ENCODE data around the gene KIF26B.

The KIF26B gene

GRCh38 chr1:245409341-245410195 is 254.8 kb downstream of the KIF26B start:
- no peak overlapping the region for H3K4me3 ChIP-seq (ENCODE audit: low read length)
- no peak for TF ChIP-seq ZNF274 (IDR thresholded peaks at IDR 0.05; ENCODE audit: low read depth, low read length)

- H3K4me3 ChIP-seq (ENCODE audit: low read length), result no peak overlapping the region
- no peak for TF ChIP-seq ZNF274 (IDR thresholded peaks at IDR 0.05; ENCODE audit: low read depth, low read length)
These were observed 256.7 kb downstream of the KIF26B start for GRCh38 chr1:245411245-245412036.

- no peak overlapping the region for H3K4me3 ChIP-seq (ENCODE audit: low read length)
- TF ChIP-seq ZNF274 (IDR thresholded peaks at IDR 0.05; ENCODE audit: low read depth, low read length), result no peak
These were observed 257.5 kb downstream of the KIF26B start for GRCh38 chr1:245412306-245412705.

GRCh38 chr1:245416781-245417180 is 262.0 kb downstream of the KIF26B start:
- no peak overlapping the region for H3K4me3 ChIP-seq (ENCODE audit: low read length)
- TF ChIP-seq ZNF274 (IDR thresholded peaks at IDR 0.05; ENCODE audit: low read depth, low read length), result no peak

- no peak overlapping the region for H3K4me3 ChIP-seq (ENCODE audit: low read length)
- TF ChIP-seq ZNF274 (IDR thresholded peaks at IDR 0.05; ENCODE audit: low read depth, low read length), result no peak
These were observed 263.3 kb downstream of the KIF26B start for GRCh38 chr1:245418077-245418476.

- H3K4me3 ChIP-seq (ENCODE audit: low read length), result no peak overlapping the region
- TF ChIP-seq ZNF274 (IDR thresholded peaks at IDR 0.05; ENCODE audit: low read depth, low read length), result no peak
These were observed 264.7 kb downstream of the KIF26B start for GRCh38 chr1:245419461-245419978.

GRCh38 chr1:245419989-245420388 is 265.2 kb downstream of the KIF26B start:
- no peak overlapping the region for H3K4me3 ChIP-seq (ENCODE audit: low read length)
- TF ChIP-seq ZNF274 (IDR thresholded peaks at IDR 0.05; ENCODE audit: low read depth, low read length), result no peak

GRCh38 chr1:245420926-245421325 is 266.1 kb downstream of the KIF26B start:
- no peak overlapping the region for H3K4me3 ChIP-seq (ENCODE audit: low read length)
- no peak for TF ChIP-seq ZNF274 (IDR thresholded peaks at IDR 0.05; ENCODE audit: low read depth, low read length)

GRCh38 chr1:245428681-245429080 is 273.9 kb downstream of the KIF26B start:
- H3K4me3 ChIP-seq (ENCODE audit: low read length), result no peak overlapping the region
- no peak for TF ChIP-seq ZNF274 (IDR thresholded peaks at IDR 0.05; ENCODE audit: low read depth, low read length)

- H3K4me3 ChIP-seq (ENCODE audit: low read length), result no peak overlapping the region
- no peak for TF ChIP-seq ZNF274 (IDR thresholded peaks at IDR 0.05; ENCODE audit: low read depth, low read length)
These were observed 276.9 kb downstream of the KIF26B start for GRCh38 chr1:245431706-245432105.

- H3K4me3 ChIP-seq (ENCODE audit: low read length), result no peak overlapping the region
- TF ChIP-seq ZNF274 (IDR thresholded peaks at IDR 0.05; ENCODE audit: low read depth, low read length), result no peak
These were observed 277.6 kb downstream of the KIF26B start for GRCh38 chr1:245432228-245432875.

GRCh38 chr1:245433561-245433960 is 278.8 kb downstream of the KIF26B start:
- no peak for TF ChIP-seq ZNF274 (IDR thresholded peaks at IDR 0.05; ENCODE audit: low read depth, low read length)
- H3K4me3 ChIP-seq (ENCODE audit: low read length), result no peak overlapping the region

- no peak overlapping the region for H3K4me3 ChIP-seq (ENCODE audit: low read length)
- no peak for TF ChIP-seq ZNF274 (IDR thresholded peaks at IDR 0.05; ENCODE audit: low read depth, low read length)
These were observed 279.5 kb downstream of the KIF26B start for GRCh38 chr1:245434280-245434679.

- no peak for TF ChIP-seq ZNF274 (IDR thresholded peaks at IDR 0.05; ENCODE audit: low read depth, low read length)
- no peak overlapping the region for H3K4me3 ChIP-seq (ENCODE audit: low read length)
These were observed 281.6 kb downstream of the KIF26B start for GRCh38 chr1:245436407-245436806.

Measured in GM08714 (cell line).